ENCODE measurements around the gene ANXA2R.
A peak's percentile ranks its signal among the peaks of the same experiment; 100 is the strongest.
"Not testable (repeated sequence)": the region's sequence is repeated elsewhere in the genome, so short reads cannot be mapped to it uniquely, and the experiment has no call there.

Gene ANXA2R

DNA sequence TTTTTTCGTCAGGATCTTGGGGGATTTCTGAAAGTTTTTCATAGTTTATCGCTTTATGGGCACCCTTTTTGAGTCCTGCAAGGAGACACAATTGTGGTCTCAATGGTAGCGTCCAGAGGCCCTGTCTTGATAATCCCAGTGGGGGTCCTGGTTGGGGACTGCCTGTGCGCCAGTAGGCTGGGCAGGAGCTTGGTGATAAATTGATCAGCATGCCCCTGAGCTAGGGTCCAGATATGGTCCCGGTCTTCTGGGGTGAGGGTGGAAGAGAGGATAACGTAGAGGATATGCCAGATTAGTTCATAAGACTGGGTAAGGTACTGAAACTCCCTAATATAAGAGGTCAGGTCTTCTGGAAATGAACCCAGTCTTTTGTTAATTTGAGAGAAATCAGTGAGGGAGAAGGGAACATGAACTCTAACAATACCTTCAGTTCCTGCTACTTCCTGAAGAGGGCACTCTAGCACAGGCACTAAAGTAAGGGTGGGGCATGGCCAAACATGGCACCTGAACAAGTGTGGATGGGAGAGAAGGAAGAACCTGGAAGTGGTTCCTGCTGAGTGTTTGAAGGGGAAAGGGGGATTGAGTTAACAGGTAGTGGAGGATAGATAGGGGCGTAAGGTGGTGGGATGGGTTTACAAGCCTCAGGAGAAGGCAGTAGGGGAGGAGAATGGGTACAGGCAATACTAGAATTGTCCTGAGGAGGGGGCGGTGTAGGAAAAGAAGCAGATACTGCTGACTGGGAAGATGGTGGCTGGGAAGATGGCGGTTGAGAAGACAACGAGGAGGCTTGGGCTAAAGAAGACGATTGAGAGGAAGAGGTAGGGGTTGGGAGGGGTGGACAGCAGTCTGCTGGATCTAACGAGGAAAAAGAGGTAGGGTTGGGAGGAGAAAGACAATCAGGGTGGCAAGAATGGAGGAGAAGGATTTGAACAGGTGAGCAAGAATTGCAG, 33.8 kb upstream of the ANXA2R start:
- no peak overlapping the region for H3K4me3 ChIP-seq (ENCODE audit: low read length in 2 of 2)
- no peak overlapping the region for H3K27ac ChIP-seq (ENCODE audit: low read depth in 2 of 2, low read length in 2 of 2)

DNA sequence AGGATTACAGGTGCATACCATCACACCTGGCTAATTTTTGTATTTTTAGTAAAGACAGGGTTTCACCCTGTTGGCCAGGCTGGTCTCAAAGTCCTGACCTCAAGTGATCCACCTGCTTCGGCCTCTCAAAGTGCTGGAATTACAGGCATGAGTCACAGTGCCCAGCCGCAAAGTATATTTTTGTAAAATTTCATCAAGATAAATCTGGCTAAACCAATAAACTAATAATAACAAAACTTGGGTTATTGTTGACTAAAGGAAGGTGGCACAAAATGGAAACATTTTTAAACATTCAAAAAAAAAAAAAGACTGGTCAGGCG, 29.2 kb upstream of the ANXA2R start:
- not testable (repeated sequence) for H3K9ac ChIP-seq (ENCODE audit: low read depth in 1 of 2, low read length in 2 of 2); H3K27ac ChIP-seq (ENCODE audit: low read depth in 2 of 2, low read length in 2 of 2); H3K27me3 ChIP-seq (ENCODE audit: control insufficient read depth in 2 of 2, insufficient read depth in 2 of 2, low read length in 2 of 2); H3K9me3 ChIP-seq (ENCODE audit: control insufficient read depth in 2 of 2, low read length in 2 of 2)
- H3K4me1 ChIP-seq (ENCODE audit: control insufficient read depth in 2 of 2, insufficient read depth in 2 of 2, low read length in 2 of 2) = peaks cover 20 to 24% of the 10 kb centered on the region in 2 donors
- H3K36me3 ChIP-seq (ENCODE audit: control insufficient read depth in 2 of 2, insufficient read depth in 2 of 2, low read length in 2 of 2) = peaks cover 10 to 12% of the 10 kb centered on the region in 2 donors
- peak overlapping the region in 1 of 2 donors; percentile 26 for H3K4me3 ChIP-seq (ENCODE audit: low read length in 2 of 2)

More for the DNA sequence above, 33.8 kb upstream of the ANXA2R start:
- Histone ChIP-seq H3K4me1 (ENCODE audit: control insufficient read depth in 2 of 2, insufficient read depth in 2 of 2, low read length in 2 of 2) (peaks cover 0 to 5% of the 10 kb centered on the region in 2 donors), H3K9me3 (ENCODE audit: control insufficient read depth in 2 of 2, low read length in 2 of 2) (no peaks in the 10 kb centered on the region), H3K27me3 (ENCODE audit: control insufficient read depth in 2 of 2, insufficient read depth in 2 of 2, low read length in 2 of 2) (no peaks in the 10 kb centered on the region), H3K9ac (ENCODE audit: low read depth in 1 of 2, low read length in 2 of 2) (no peak overlapping the region), H3K36me3 (ENCODE audit: control insufficient read depth in 2 of 2, insufficient read depth in 2 of 2, low read length in 2 of 2) (peaks cover 10 to 20% of the 10 kb centered on the region in 2 donors)

DNA sequence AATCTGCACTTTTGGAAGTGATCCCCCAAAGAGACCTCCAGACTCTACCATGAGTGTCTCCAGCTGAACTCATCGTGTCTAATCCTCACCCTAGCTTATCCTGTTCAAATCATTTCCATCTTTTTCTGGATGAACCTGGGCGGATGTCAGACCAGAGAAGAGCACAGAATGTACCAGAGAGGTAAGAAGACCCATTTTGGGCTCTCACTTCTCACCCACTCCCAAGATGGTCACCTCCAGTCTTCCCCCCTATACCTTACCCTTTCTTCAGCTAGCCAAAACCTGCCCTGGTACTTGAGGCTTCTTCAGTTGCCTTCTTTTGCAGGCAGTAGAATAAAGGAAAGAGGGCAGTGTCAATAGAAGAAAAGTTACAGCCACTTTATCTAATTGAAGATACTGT, 27.9 kb upstream of the ANXA2R start:
- Histone ChIP-seq H3K27me3 (ENCODE audit: control insufficient read depth in 2 of 2, insufficient read depth in 2 of 2, low read length in 2 of 2) (no peaks in the 10 kb centered on the region), H3K4me3 (ENCODE audit: low read length in 2 of 2) (peak overlapping the region; percentile 87 to 99), H3K27ac (ENCODE audit: low read depth in 2 of 2, low read length in 2 of 2) (peak overlapping the region in 1 of 2 donors; percentile 99), H3K4me1 (ENCODE audit: control insufficient read depth in 2 of 2, insufficient read depth in 2 of 2, low read length in 2 of 2) (peaks cover 20 to 25% of the 10 kb centered on the region in 2 donors), H3K9ac (ENCODE audit: low read depth in 1 of 2, low read length in 2 of 2) (peak overlapping the region; percentile 99 to 100), H3K9me3 (ENCODE audit: control insufficient read depth in 2 of 2, low read length in 2 of 2) (no peaks in the 10 kb centered on the region), H3K36me3 (ENCODE audit: control insufficient read depth in 2 of 2, insufficient read depth in 2 of 2, low read length in 2 of 2) (peaks cover 10 to 12% of the 10 kb centered on the region in 2 donors)

DNA sequence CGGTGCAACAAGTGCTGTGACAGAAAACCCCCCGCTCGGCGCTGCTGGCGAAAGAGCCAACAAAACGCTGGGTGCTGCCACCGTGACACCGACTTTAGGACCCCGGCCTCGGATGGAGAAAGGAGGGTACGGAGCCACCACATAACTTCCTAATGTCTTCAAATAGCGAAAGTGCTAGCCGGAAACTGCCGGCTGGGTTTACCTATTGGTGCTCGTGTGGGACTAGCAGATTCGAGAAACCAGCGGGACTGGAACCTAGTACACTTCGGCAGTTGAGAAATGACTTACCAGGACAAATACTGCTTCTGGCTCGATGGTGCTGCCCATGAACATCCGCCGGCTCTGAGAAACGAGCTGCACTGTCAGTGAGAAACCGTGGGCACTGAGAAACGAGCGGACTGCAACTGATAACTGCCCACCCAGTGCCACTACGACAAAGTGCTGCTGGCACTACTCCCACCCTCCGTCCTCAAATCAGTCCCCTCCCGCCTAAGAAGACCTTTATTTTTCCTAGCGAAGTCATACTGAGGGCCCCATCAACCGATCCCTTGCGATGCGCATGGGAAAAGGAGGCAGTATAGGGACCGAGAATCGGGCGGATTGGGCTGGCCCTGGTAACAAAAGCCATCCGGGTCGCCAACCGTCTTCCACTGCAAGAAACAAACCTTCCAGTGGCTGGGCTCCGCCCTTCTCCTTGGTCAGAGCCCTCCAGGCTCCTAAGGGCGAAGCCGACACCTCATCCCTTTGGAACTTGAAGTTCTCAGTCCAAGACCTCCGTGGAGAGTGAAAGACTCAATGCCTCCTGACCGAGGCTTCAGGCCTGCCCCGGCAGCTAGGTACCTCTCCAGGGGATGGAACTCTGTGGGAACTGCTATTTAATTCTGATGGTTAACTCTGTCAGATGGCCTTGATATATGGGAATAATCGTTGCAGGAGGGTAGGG, 27.0 kb upstream of the ANXA2R start:
- H3K4me1 ChIP-seq (ENCODE audit: control insufficient read depth in 2 of 2, insufficient read depth in 2 of 2, low read length in 2 of 2) = peaks cover 20 to 25% of the 10 kb centered on the region in 2 donors
- H3K9ac ChIP-seq (ENCODE audit: low read depth in 1 of 2, low read length in 2 of 2) = peak overlapping the region; percentile 99 to 100

DNA sequence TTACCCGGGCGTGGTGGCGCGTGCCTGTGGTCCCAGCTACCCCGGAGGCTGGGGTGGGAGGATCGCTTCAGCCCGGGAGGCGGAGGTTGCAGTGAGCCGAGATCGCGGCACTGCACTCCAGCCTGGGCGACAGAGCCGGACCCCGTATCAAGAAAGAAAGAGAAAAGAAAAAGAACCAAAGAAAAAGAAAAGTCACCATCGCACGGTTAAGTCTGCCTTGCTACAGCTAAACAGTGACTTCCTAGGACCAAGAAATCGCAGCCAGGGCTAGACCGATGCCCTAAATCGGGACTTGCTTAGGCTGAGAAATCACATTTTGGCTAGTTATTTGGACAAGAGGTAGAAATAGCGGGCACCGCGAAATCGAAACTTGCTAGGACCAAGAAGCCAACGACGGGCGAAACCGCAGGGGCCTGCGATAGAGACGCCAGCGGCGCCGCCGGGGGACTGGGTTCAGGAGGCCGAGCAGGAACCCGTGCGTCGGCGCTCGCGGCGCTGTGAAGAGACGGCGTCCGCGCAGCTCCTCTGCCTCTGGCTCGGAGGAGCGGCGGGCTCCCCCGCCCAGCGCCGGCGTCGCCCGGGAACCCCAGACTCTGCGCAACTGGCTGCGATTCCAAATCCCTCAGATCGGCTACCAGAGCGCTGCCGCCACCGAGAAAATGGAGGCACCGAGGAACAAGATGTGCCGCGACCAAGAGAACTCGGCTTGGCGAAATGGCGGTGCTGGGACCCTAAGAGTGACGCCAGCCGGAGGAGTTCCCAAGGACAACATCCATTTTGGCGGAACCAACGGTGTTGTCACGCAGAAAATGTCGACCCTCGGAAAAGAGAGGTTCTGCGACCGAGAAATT, 26.1 kb upstream of the ANXA2R start:
- Histone ChIP-seq H3K4me1 (ENCODE audit: control insufficient read depth in 2 of 2, insufficient read depth in 2 of 2, low read length in 2 of 2) (peaks cover 20 to 25% of the 10 kb centered on the region in 2 donors), H3K9ac (ENCODE audit: low read depth in 1 of 2, low read length in 2 of 2) (peak overlapping the region; percentile 99 to 100), H3K27me3 (ENCODE audit: control insufficient read depth in 2 of 2, insufficient read depth in 2 of 2, low read length in 2 of 2) (no peaks in the 10 kb centered on the region), H3K27ac (ENCODE audit: low read depth in 2 of 2, low read length in 2 of 2) (peak overlapping the region; percentile 99), H3K4me3 (ENCODE audit: low read length in 2 of 2) (peak overlapping the region; percentile 87 to 99), H3K9me3 (ENCODE audit: control insufficient read depth in 2 of 2, low read length in 2 of 2) (no peaks in the 10 kb centered on the region), H3K36me3 (ENCODE audit: control insufficient read depth in 2 of 2, insufficient read depth in 2 of 2, low read length in 2 of 2) (peaks cover 6 to 8% of the 10 kb centered on the region in 2 donors)

More for the DNA sequence above, 27.0 kb upstream of the ANXA2R start:
- Histone ChIP-seq H3K9me3 (ENCODE audit: control insufficient read depth in 2 of 2, low read length in 2 of 2) (no peaks in the 10 kb centered on the region), H3K27me3 (ENCODE audit: control insufficient read depth in 2 of 2, insufficient read depth in 2 of 2, low read length in 2 of 2) (no peaks in the 10 kb centered on the region), H3K4me3 (ENCODE audit: low read length in 2 of 2) (peak overlapping the region; percentile 87 to 99), H3K36me3 (ENCODE audit: control insufficient read depth in 2 of 2, insufficient read depth in 2 of 2, low read length in 2 of 2) (peaks cover 10 to 12% of the 10 kb centered on the region in 2 donors), H3K27ac (ENCODE audit: low read depth in 2 of 2, low read length in 2 of 2) (peak overlapping the region; percentile 99)

DNA sequence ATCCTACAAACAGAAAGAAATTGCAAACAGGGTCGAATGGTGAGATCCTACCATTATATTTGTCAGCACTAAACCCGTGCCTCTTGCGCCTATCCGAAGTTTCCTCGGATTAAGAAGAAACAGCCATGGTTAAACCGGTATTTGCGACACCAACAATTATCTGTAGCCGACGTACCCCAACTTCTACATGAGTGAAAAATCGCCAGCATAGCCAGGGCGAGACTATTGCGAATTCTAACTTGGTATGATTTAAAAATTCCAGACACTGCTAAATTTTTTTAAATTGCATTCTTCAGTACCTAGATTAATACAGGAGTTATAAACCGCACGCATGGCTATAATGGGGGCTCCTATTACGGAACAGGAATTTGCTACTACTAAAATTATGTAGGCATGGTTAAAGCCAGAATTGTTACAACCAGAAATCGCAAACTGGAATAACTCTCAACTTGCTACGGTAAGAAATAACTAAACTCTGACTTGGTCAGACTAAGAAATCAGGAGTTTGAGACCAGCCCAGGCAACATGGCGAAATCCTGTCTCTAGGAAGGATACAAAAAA, 25.3 kb upstream of the ANXA2R start:
- peaks cover 0 to under 1% of the 10 kb centered on the region in 2 donors for H3K36me3 ChIP-seq (ENCODE audit: control insufficient read depth in 2 of 2, insufficient read depth in 2 of 2, low read length in 2 of 2)
- peak overlapping the region; percentile 99 to 100 for H3K9ac ChIP-seq (ENCODE audit: low read depth in 1 of 2, low read length in 2 of 2)
- H3K27me3 ChIP-seq (ENCODE audit: control insufficient read depth in 2 of 2, insufficient read depth in 2 of 2, low read length in 2 of 2) = no peaks in the 10 kb centered on the region
- peak overlapping the region; percentile 87 to 99 for H3K4me3 ChIP-seq (ENCODE audit: low read length in 2 of 2)
- H3K27ac ChIP-seq (ENCODE audit: low read depth in 2 of 2, low read length in 2 of 2) = peak overlapping the region; percentile 99
- no peaks in the 10 kb centered on the region for H3K9me3 ChIP-seq (ENCODE audit: control insufficient read depth in 2 of 2, low read length in 2 of 2)
- H3K4me1 ChIP-seq (ENCODE audit: control insufficient read depth in 2 of 2, insufficient read depth in 2 of 2, low read length in 2 of 2) = peaks cover 20 to 25% of the 10 kb centered on the region in 2 donors

DNA sequence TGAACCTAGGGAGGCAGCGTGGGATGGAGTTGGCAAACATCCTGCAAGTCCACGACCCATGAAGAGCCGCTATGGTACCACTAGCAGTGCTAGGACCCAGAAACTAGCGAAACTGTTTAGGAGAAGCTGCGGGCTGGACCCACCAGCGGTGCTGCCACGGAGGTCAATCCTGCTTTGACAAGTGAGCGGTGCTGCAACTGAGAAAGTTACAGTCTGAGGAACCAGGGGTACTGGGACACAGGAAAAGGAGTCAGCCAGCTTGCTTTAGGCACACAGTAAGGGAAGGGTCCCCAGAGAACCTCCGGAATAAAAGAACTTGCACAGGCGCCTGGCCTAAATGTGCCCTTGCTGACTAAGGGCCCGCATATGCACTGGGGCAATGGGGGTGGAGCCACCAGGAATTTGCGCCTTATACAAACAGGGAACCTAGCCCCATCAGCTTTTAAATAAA, 23.6 kb upstream of the ANXA2R start:
- Histone ChIP-seq H3K9me3 (ENCODE audit: control insufficient read depth in 2 of 2, low read length in 2 of 2) (no peaks in the 10 kb centered on the region), H3K4me1 (ENCODE audit: control insufficient read depth in 2 of 2, insufficient read depth in 2 of 2, low read length in 2 of 2) (peaks cover 19 to 20% of the 10 kb centered on the region in 2 donors), H3K27ac (ENCODE audit: low read depth in 2 of 2, low read length in 2 of 2) (peak overlapping the region in 1 of 2 donors; percentile 99), H3K27me3 (ENCODE audit: control insufficient read depth in 2 of 2, insufficient read depth in 2 of 2, low read length in 2 of 2) (no peaks in the 10 kb centered on the region), H3K36me3 (ENCODE audit: control insufficient read depth in 2 of 2, insufficient read depth in 2 of 2, low read length in 2 of 2) (no peaks in the 10 kb centered on the region), H3K4me3 (ENCODE audit: low read length in 2 of 2) (peak overlapping the region; percentile 87 to 99), H3K9ac (ENCODE audit: low read depth in 1 of 2, low read length in 2 of 2) (no peak overlapping the region)

DNA sequence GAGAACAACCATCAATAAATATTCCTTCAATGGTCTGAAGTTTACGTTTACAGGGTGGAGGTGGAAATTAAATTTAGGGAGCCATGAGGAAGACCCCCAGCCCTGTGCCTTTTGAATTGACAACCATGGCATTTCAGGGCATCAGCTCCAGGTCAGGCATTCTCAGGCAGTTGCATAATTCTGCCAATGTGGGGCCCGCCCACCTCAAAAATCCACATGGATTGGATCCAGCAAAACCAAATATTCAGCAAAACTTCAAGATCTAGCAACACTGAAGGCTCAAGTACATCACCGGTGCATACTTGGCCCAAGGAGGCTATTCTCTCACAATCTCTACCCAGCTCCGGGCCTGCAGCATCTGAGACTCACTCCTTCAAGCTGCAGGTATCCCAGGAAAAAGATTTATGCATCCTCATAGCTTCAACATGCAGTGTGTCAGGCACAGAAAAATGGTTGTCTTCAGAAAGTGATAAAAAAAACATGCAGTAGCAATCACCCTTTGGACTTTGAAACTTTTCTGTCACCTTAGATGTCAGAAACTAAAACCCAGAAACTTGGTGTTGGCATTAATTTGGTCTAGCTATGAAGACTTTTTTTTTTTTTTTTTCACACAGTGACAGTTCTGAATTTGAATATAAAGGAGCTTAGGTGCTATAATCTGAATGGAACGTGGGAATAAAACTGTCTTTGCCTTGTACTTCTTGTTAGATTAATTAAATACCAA, 21.4 kb upstream of the ANXA2R start:
- H3K9me3 ChIP-seq (ENCODE audit: control insufficient read depth in 2 of 2, low read length in 2 of 2) = no peaks in the 10 kb centered on the region
- H3K9ac ChIP-seq (ENCODE audit: low read depth in 1 of 2, low read length in 2 of 2) = no peak overlapping the region
- H3K36me3 ChIP-seq (ENCODE audit: control insufficient read depth in 2 of 2, insufficient read depth in 2 of 2, low read length in 2 of 2) = no peaks in the 10 kb centered on the region
- no peak overlapping the region for H3K4me3 ChIP-seq (ENCODE audit: low read length in 2 of 2)
- H3K27ac ChIP-seq (ENCODE audit: low read depth in 2 of 2, low read length in 2 of 2) = no peak overlapping the region
- H3K4me1 ChIP-seq (ENCODE audit: control insufficient read depth in 2 of 2, insufficient read depth in 2 of 2, low read length in 2 of 2) = peaks cover 5 to 7% of the 10 kb centered on the region in 2 donors
- no peaks in the 10 kb centered on the region for H3K27me3 ChIP-seq (ENCODE audit: control insufficient read depth in 2 of 2, insufficient read depth in 2 of 2, low read length in 2 of 2)

DNA sequence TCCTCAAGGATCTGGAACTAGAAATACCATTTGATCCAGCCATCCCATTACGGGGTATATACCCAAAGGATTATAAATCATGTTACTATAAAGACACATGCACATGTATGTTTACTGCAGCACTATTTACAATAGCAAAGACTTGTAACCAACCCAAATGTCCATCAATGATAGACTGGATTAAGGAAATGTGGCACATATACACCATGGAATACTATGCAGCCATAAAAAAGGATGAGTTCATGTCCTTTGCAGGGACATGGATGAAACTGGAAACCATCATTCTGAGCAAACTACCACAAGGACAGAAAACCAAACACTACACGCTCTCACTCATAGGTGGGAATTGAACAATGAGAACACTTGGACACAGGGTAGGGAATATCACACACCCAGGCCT, 19.9 kb upstream of the ANXA2R start:
- H3K27me3 ChIP-seq (ENCODE audit: control insufficient read depth in 2 of 2, insufficient read depth in 2 of 2, low read length in 2 of 2); H3K4me3 ChIP-seq (ENCODE audit: low read length in 2 of 2); H3K4me1 ChIP-seq (ENCODE audit: control insufficient read depth in 2 of 2, insufficient read depth in 2 of 2, low read length in 2 of 2); H3K36me3 ChIP-seq (ENCODE audit: control insufficient read depth in 2 of 2, insufficient read depth in 2 of 2, low read length in 2 of 2); H3K27ac ChIP-seq (ENCODE audit: low read depth in 2 of 2, low read length in 2 of 2); H3K9me3 ChIP-seq (ENCODE audit: control insufficient read depth in 2 of 2, low read length in 2 of 2); H3K9ac ChIP-seq (ENCODE audit: low read depth in 1 of 2, low read length in 2 of 2): not testable (repeated sequence)
